Hepatocyte (in vitro differentiated cells): Measurements from ENCODE around the gene FOXO3. TPM values are rescaled to one million over a fixed set of nuclear protein-coding genes. Genes with fewer than 3 reads are reported as not detected.
A peak's percentile ranks its signal among the peaks of the same experiment; 100 is the strongest.

ENCODE experiments used
- DNase-seq: peaks from one replicate; pipeline ENCODE4 v3.0.0-alpha.2; 2016; ENCODE audit warnings: low spot score
- H2AFZ ChIP-seq: fragments of 200-600 bp; sonication (generic); 2 replicates; pipeline ENCODE4 v1.6.0; 2016; ENCODE audit warnings: antibody characterized with exemption, mild to moderate bottlenecking
- H3K27ac ChIP-seq: fragments of 200-600 bp; sonication (generic); 2 replicates; pipeline ENCODE4 v1.5.1; 2016; ENCODE audit warnings: mild to moderate bottlenecking
- H3K27me3 ChIP-seq: fragments of 200-600 bp; sonication (generic); 2 replicates; pipeline ENCODE4 v1.6.1; 2016
- H3K36me3 ChIP-seq: fragments of 200-600 bp; sonication (generic); replicated peaks from 2 replicates; pipeline ENCODE4 v1.5.1; 2016; ENCODE audit warnings: low read depth; ENCODE audit not compliant: insufficient read depth
- H3K4me1 ChIP-seq: fragments of 200-600 bp; sonication (generic); 2 replicates; pipeline ENCODE4 v1.5.1; 2016; ENCODE audit warnings: mild to moderate bottlenecking, moderate library complexity; ENCODE audit not compliant: insufficient read depth
- H3K4me2 ChIP-seq: fragments of 200-600 bp; sonication (generic); 2 replicates; pipeline ENCODE4 v1.6.0; 2016
- H3K4me3 ChIP-seq: fragments of 200-600 bp; sonication (generic); 2 replicates; pipeline ENCODE4 v1.5.1; 2016; ENCODE audit warnings: mild to moderate bottlenecking
- H3K79me2 ChIP-seq: fragments of 200-600 bp; sonication (generic); 2 replicates; pipeline ENCODE4 v1.6.0; 2017; ENCODE audit warnings: mild to moderate bottlenecking
- H3K9me2 ChIP-seq: fragments of 200-600 bp; sonication (generic); replicated peaks from 2 replicates; pipeline ENCODE4 v1.6.0; 2017; ENCODE audit warnings: mild to moderate bottlenecking; ENCODE audit not compliant: insufficient read depth
- H3K9me3 ChIP-seq: fragments of 200-600 bp; sonication (generic); 2 replicates; pipeline ENCODE4 v1.5.1; 2016; ENCODE audit warnings: low read depth, mild to moderate bottlenecking
- H4K20me1 ChIP-seq: fragments of 200-600 bp; sonication (generic); 2 replicates; pipeline ENCODE4 v1.6.0; 2016; ENCODE audit warnings: mild to moderate bottlenecking; ENCODE audit not compliant: insufficient read depth, poor library complexity, severe bottlenecking
- CTCF ChIP-seq: fragments of 200-600 bp; sonication (generic); IDR thresholded peaks from 2 replicates; pipeline ENCODE4 v1.5.1; 2016; ENCODE audit warnings: antibody characterized with exemption, mild to moderate bottlenecking; ENCODE audit not compliant: poor library complexity
- EZH2 ChIP-seq: fragments of 200-600 bp; sonication (generic); IDR thresholded peaks from 2 replicates; pipeline ENCODE4 v1.6.1; 2016; ENCODE audit warnings: antibody characterized with exemption, mild to moderate bottlenecking, borderline replicate concordance
- EZH2phosphoT487 ChIP-seq: fragments of 200-600 bp; sonication (generic); IDR thresholded peaks from one replicate; pipeline ENCODE4 v1.6.1; 2018; ENCODE audit warnings: antibody characterized with exemption, mild to moderate bottlenecking, low read depth, moderate library complexity; ENCODE audit not compliant: unreplicated experiment, severe bottlenecking
- WGBS: methylation state at CpG from one replicate; pipeline ENCODE4 v1.1.6; 2016; ENCODE audit warnings: low lambda C conversion rate; ENCODE audit errors: missing lambda C conversion rate; 5-methylcytosine and 5-hydroxymethylcytosine counted together
- polyA plus RNA-seq: library from polyadenylated mRNA; unstranded; fragments of >200 nt; fragmentation: Nextera tagmentation; extraction: Ambion mirVana; gene quantifications from 2 replicates; pipeline ENCODE4 v1.2.1, GENCODE V29; 2016
- total RNA-seq: library from RNA; depleted of rRNA; stranded (reverse); fragments of >200 nt; gene quantifications from 2 replicates; pipeline ENCODE4 v1.2.3, GENCODE V29; 2014

FOXO3 gene
- total and polyA plus RNA-seq, 2 experiments from 2014 or later: 44.6 to 54.9 TPM

- no peak for DNase-seq
- TF ChIP-seq EZH2phosphoT487: no peak
- TF ChIP-seq CTCF: no peak
- no peak for TF ChIP-seq EZH2
- Histone ChIP-seq H4K20me1 (peaks cover 71% of the 10 kb centered on the region), H3K27ac (no peak overlapping the region), H3K9me2 (no peaks in the 10 kb centered on the region), H3K27me3 (no peaks in the 10 kb centered on the region), H3K4me3 (no peak overlapping the region), H3K79me2 (peaks cover 90% of the 10 kb centered on the region), H3K4me2 (no peak overlapping the region), H3K4me1 (peaks cover 26% of the 10 kb centered on the region), H2AFZ (no peak overlapping the region), H3K9me3 (no peaks in the 10 kb centered on the region), H3K36me3 (no peaks in the 10 kb centered on the region)
- WGBS: 97% methylated on average over 6 of the region's 6 CpGs
Observed at GRCh38 chr6:108673153-108673552, 112.4 kb downstream of the FOXO3 start.

- Histone ChIP-seq H3K9me2 (no peaks in the 10 kb centered on the region), H3K79me2 (peaks cover 89% of the 10 kb centered on the region), H3K4me2 (no peak overlapping the region), H3K4me1 (peaks cover 30% of the 10 kb centered on the region), H3K36me3 (no peaks in the 10 kb centered on the region), H2AFZ (no peak overlapping the region), H3K27ac (no peak overlapping the region), H3K4me3 (no peak overlapping the region), H3K27me3 (no peaks in the 10 kb centered on the region), H3K9me3 (no peaks in the 10 kb centered on the region), H4K20me1 (peaks cover 66% of the 10 kb centered on the region)
- DNase-seq: no peak
- WGBS: 74% methylated on average over 2 of the region's 2 CpGs
- TF ChIP-seq EZH2: no peak
- no peak for TF ChIP-seq CTCF
- TF ChIP-seq EZH2phosphoT487: no peak
Observed at GRCh38 chr6:108673602-108674001, 112.9 kb downstream of the FOXO3 start.

- 78% methylated on average over 3 of the region's 3 CpGs for WGBS
- H4K20me1 ChIP-seq: peaks cover 49% of the 10 kb centered on the region
- H3K79me2 ChIP-seq: peaks cover 83% of the 10 kb centered on the region
Observed at GRCh38 chr6:108675226-108676200, 114.8 kb downstream of the FOXO3 start.

More at GRCh38 chr6:108675226-108676200, 114.8 kb downstream of the FOXO3 start:
- H3K9me3 ChIP-seq: no peaks in the 10 kb centered on the region
- TF ChIP-seq EZH2: no peak
- no peak for TF ChIP-seq CTCF
- TF ChIP-seq EZH2phosphoT487: no peak
- peaks cover 30% of the 10 kb centered on the region for H3K4me1 ChIP-seq
- no peaks in the 10 kb centered on the region for H3K9me2 ChIP-seq
- no peak overlapping the region for H3K4me3 ChIP-seq
- no peak overlapping the region for H3K4me2 ChIP-seq
- no peak for DNase-seq
- H3K27ac ChIP-seq: peak overlapping the region; percentile 26
- no peak overlapping the region for H2AFZ ChIP-seq
- no peaks in the 10 kb centered on the region for H3K27me3 ChIP-seq
- no peaks in the 10 kb centered on the region for H3K36me3 ChIP-seq
